ENCODE data around the gene TDRD12. TPM values are rescaled to one million over a fixed set of nuclear protein-coding genes. Genes with fewer than 3 reads are reported as not detected.
"Not testable (repeated sequence)": the region's sequence is repeated elsewhere in the genome, so short reads cannot be mapped to it uniquely, and the experiment has no call there.

The TDRD12 gene
- total RNA-seq, 1 donor = 0.42 TPM

GRCh38 chr19:32749361-32749760, 29.8 kb downstream of the TDRD12 start:
- peaks cover 7% of the 10 kb centered on the region for H3K4me1 ChIP-seq (ENCODE audit: insufficient read depth, low read length)
- H3K4me3 ChIP-seq (ENCODE audit: low read length) = no peak overlapping the region
- peaks cover 3% of the 10 kb centered on the region for H3K27me3 ChIP-seq (ENCODE audit: insufficient read depth, low read length)
- no peaks in the 10 kb centered on the region for H3K9me3 ChIP-seq (ENCODE audit: low read depth, low read length)

- no peaks in the 10 kb centered on the region for H3K9me3 ChIP-seq (ENCODE audit: low read depth, low read length)
- peaks cover 3% of the 10 kb centered on the region for H3K27me3 ChIP-seq (ENCODE audit: insufficient read depth, low read length)
- no peak overlapping the region for H3K4me3 ChIP-seq (ENCODE audit: low read length)
- no peaks in the 10 kb centered on the region for H3K4me1 ChIP-seq (ENCODE audit: insufficient read depth, low read length)
Observed at GRCh38 chr19:32750441-32751055, 31.0 kb downstream of the TDRD12 start.

GRCh38 chr19:32751066-32751465, 31.5 kb downstream of the TDRD12 start:
- Histone ChIP-seq H3K4me1 (ENCODE audit: insufficient read depth, low read length) (no peaks in the 10 kb centered on the region), H3K9me3 (ENCODE audit: low read depth, low read length) (no peaks in the 10 kb centered on the region)

GRCh38 chr19:32757189-32757588, 37.6 kb downstream of the TDRD12 start:
- Histone ChIP-seq H3K4me3 (ENCODE audit: low read length) (no peak overlapping the region), H3K27me3 (ENCODE audit: insufficient read depth, low read length) (peaks cover 3% of the 10 kb centered on the region), H3K4me1 (ENCODE audit: insufficient read depth, low read length) (no peaks in the 10 kb centered on the region), H3K9me3 (ENCODE audit: low read depth, low read length) (no peaks in the 10 kb centered on the region)

More at GRCh38 chr19:32751066-32751465, 31.5 kb downstream of the TDRD12 start:
- H3K27me3 ChIP-seq (ENCODE audit: insufficient read depth, low read length) = peaks cover 3% of the 10 kb centered on the region
- no peak overlapping the region for H3K4me3 ChIP-seq (ENCODE audit: low read length)

- not testable (repeated sequence) for H3K4me3 ChIP-seq (ENCODE audit: low read length); H3K27me3 ChIP-seq (ENCODE audit: insufficient read depth, low read length); H3K4me1 ChIP-seq (ENCODE audit: insufficient read depth, low read length); H3K9me3 ChIP-seq (ENCODE audit: low read depth, low read length)
Observed at GRCh38 chr19:32765365-32765764, 45.8 kb downstream of the TDRD12 start.

GRCh38 chr19:32767951-32768679, 48.5 kb downstream of the TDRD12 start:
- Histone ChIP-seq H3K27me3 (ENCODE audit: insufficient read depth, low read length) (no peaks in the 10 kb centered on the region), H3K4me1 (ENCODE audit: insufficient read depth, low read length) (no peaks in the 10 kb centered on the region), H3K9me3 (ENCODE audit: low read depth, low read length) (no peaks in the 10 kb centered on the region), H3K4me3 (ENCODE audit: low read length) (no peak overlapping the region)

- Histone ChIP-seq H3K27me3 (ENCODE audit: insufficient read depth, low read length) (no peaks in the 10 kb centered on the region), H3K4me1 (ENCODE audit: insufficient read depth, low read length) (no peaks in the 10 kb centered on the region), H3K9me3 (ENCODE audit: low read depth, low read length) (no peaks in the 10 kb centered on the region), H3K4me3 (ENCODE audit: low read length) (no peak overlapping the region)
Observed at GRCh38 chr19:32771596-32771995, 52.0 kb downstream of the TDRD12 start.

GRCh38 chr19:32773126-32773525, 53.6 kb downstream of the TDRD12 start:
- Histone ChIP-seq H3K27me3 (ENCODE audit: insufficient read depth, low read length) (no peaks in the 10 kb centered on the region), H3K4me1 (ENCODE audit: insufficient read depth, low read length) (no peaks in the 10 kb centered on the region), H3K4me3 (ENCODE audit: low read length) (no peak overlapping the region), H3K9me3 (ENCODE audit: low read depth, low read length) (no peaks in the 10 kb centered on the region)

GRCh38 chr19:32779082-32779481, 59.5 kb downstream of the TDRD12 start:
- Histone ChIP-seq H3K27me3 (ENCODE audit: insufficient read depth, low read length) (no peaks in the 10 kb centered on the region), H3K4me1 (ENCODE audit: insufficient read depth, low read length) (no peaks in the 10 kb centered on the region), H3K9me3 (ENCODE audit: low read depth, low read length) (no peaks in the 10 kb centered on the region), H3K4me3 (ENCODE audit: low read length) (no peak overlapping the region)

GRCh38 chr19:32781280-32781679, 61.7 kb downstream of the TDRD12 start:
- no peak overlapping the region for H3K4me3 ChIP-seq (ENCODE audit: low read length)
- no peaks in the 10 kb centered on the region for H3K9me3 ChIP-seq (ENCODE audit: low read depth, low read length)
- H3K4me1 ChIP-seq (ENCODE audit: insufficient read depth, low read length) = no peaks in the 10 kb centered on the region
- H3K27me3 ChIP-seq (ENCODE audit: insufficient read depth, low read length) = no peaks in the 10 kb centered on the region

GRCh38 chr19:32782089-32782488, 62.5 kb downstream of the TDRD12 start:
- not testable (repeated sequence) for H3K4me1 ChIP-seq (ENCODE audit: insufficient read depth, low read length); H3K27me3 ChIP-seq (ENCODE audit: insufficient read depth, low read length); H3K4me3 ChIP-seq (ENCODE audit: low read length); H3K9me3 ChIP-seq (ENCODE audit: low read depth, low read length)

GRCh38 chr19:32787161-32787813, 67.7 kb downstream of the TDRD12 start:
- H3K27me3 ChIP-seq (ENCODE audit: insufficient read depth, low read length); H3K4me3 ChIP-seq (ENCODE audit: low read length); H3K4me1 ChIP-seq (ENCODE audit: insufficient read depth, low read length); H3K9me3 ChIP-seq (ENCODE audit: low read depth, low read length): not testable (repeated sequence)

GRCh38 chr19:32787895-32788294, 68.3 kb downstream of the TDRD12 start:
- not testable (repeated sequence) for H3K9me3 ChIP-seq (ENCODE audit: low read depth, low read length); H3K27me3 ChIP-seq (ENCODE audit: insufficient read depth, low read length); H3K4me1 ChIP-seq (ENCODE audit: insufficient read depth, low read length); H3K4me3 ChIP-seq (ENCODE audit: low read length)

- Histone ChIP-seq H3K4me3 (ENCODE audit: low read length) (no peak overlapping the region), H3K9me3 (ENCODE audit: low read depth, low read length) (no peaks in the 10 kb centered on the region), H3K27me3 (ENCODE audit: insufficient read depth, low read length) (no peaks in the 10 kb centered on the region), H3K4me1 (ENCODE audit: insufficient read depth, low read length) (no peaks in the 10 kb centered on the region)
Observed at GRCh38 chr19:32789429-32789828, 69.9 kb downstream of the TDRD12 start.

GRCh38 chr19:32798201-32798600, 78.6 kb downstream of the TDRD12 start:
- no peaks in the 10 kb centered on the region for H3K9me3 ChIP-seq (ENCODE audit: low read depth, low read length)
- no peaks in the 10 kb centered on the region for H3K27me3 ChIP-seq (ENCODE audit: insufficient read depth, low read length)
- H3K4me3 ChIP-seq (ENCODE audit: low read length) = no peak overlapping the region
- peaks cover 8% of the 10 kb centered on the region for H3K4me1 ChIP-seq (ENCODE audit: insufficient read depth, low read length)

Measured in mononuclear cell (primary cell).